Neuronal stem cell (in vitro differentiated cells): ENCODE results near the gene SRSF1.

Experiments
- DNase-seq: peaks from one replicate; pipeline ENCODE4 v3.0.0-alpha.2; 2013; ENCODE audit warnings: low spot score
- H2AFZ ChIP-seq: one replicate; pipeline ENCODE4 v1.6.1; 2013; ENCODE audit warnings: mild to moderate bottlenecking, low read length, inconsistent platforms
- H2AK5ac ChIP-seq: 2 replicates; pipeline ENCODE4 v1.6.1; 2013; ENCODE audit warnings: low read depth, mild to moderate bottlenecking, inconsistent platforms, low read length, moderate library complexity, mixed read lengths
- H2BK120ac ChIP-seq: 2 replicates; pipeline ENCODE4 v1.6.1; 2013; ENCODE audit warnings: low read depth, mild to moderate bottlenecking, inconsistent platforms, low read length, moderate library complexity, mixed read lengths
- H2BK12ac ChIP-seq: one replicate; pipeline ENCODE4 v1.6.1; 2013; ENCODE audit warnings: low read length, inconsistent platforms
- H2BK15ac ChIP-seq: 2 replicates; pipeline ENCODE4 v1.6.1; 2013; ENCODE audit warnings: mild to moderate bottlenecking, low read length, inconsistent platforms, mixed read lengths
- H2BK5ac ChIP-seq: one replicate; pipeline ENCODE4 v1.6.1; 2013; ENCODE audit warnings: inconsistent platforms, mild to moderate bottlenecking, low read length, moderate library complexity
- H3K14ac ChIP-seq: one replicate; pipeline ENCODE4 v1.6.1; 2013; ENCODE audit warnings: low read length, inconsistent platforms
- H3K18ac ChIP-seq: 2 replicates; pipeline ENCODE4 v1.6.1; 2013; ENCODE audit warnings: low read length, inconsistent platforms
- H3K23ac ChIP-seq: 2 replicates; pipeline ENCODE4 v1.6.1; 2013; ENCODE audit warnings: low read depth, mild to moderate bottlenecking, mixed read lengths, low read length, inconsistent platforms; ENCODE audit not compliant: poor library complexity
- H3K27ac ChIP-seq: replicated peaks from 3 replicates; pipeline ENCODE4 v1.5.1; 2013; ENCODE audit warnings: low read length, inconsistent platforms
- H3K27me3 ChIP-seq, 3 experiments: 2 replicates each; pipeline ENCODE4 v1.6.1; 2013; ENCODE audit warnings: low read length in 3 of 3, mild to moderate bottlenecking in 2 of 3, inconsistent platforms in 1 of 3, low read depth in 1 of 3, mixed read lengths in 1 of 3, moderate library complexity in 1 of 3; ENCODE audit not compliant: control insufficient read depth in 3 of 3, insufficient read depth in 3 of 3
- H3K36me3 ChIP-seq, 2 donors: replicated peaks in 1 of 2; 2 replicates each; pipeline ENCODE4 v1.6.1; 2013; ENCODE audit warnings: low read length in 2 of 2; ENCODE audit not compliant: control insufficient read depth in 2 of 2, insufficient read depth in 2 of 2
- H3K4ac ChIP-seq: 2 replicates; pipeline ENCODE4 v1.6.1; 2013; ENCODE audit warnings: inconsistent platforms, mild to moderate bottlenecking, low read length, moderate library complexity
- H3K4me1 ChIP-seq, 2 donors: 1 replicate in 1 of 2; 2 replicates in 1 of 2; pipeline ENCODE4 v1.6.1; 2013; ENCODE audit warnings: low read length in 2 of 2, low read depth in 1 of 2; ENCODE audit not compliant: control insufficient read depth in 2 of 2, insufficient read depth in 1 of 2
- H3K4me2 ChIP-seq: one replicate; pipeline ENCODE4 v1.6.1; 2013; ENCODE audit warnings: mild to moderate bottlenecking, low read length, inconsistent platforms; ENCODE audit not compliant: insufficient read depth, poor library complexity, severe bottlenecking
- H3K4me3 ChIP-seq, 2 donors: 2 replicates each; pipeline ENCODE4 v1.5.1; 2013; ENCODE audit warnings: low read length in 2 of 2, mild to moderate bottlenecking in 2 of 2, inconsistent platforms in 1 of 2, moderate library complexity in 1 of 2
- H3K79me1 ChIP-seq: one replicate; pipeline ENCODE4 v1.6.1; 2013; ENCODE audit warnings: low read depth, mild to moderate bottlenecking, inconsistent platforms, low read length, moderate library complexity
- H3K9ac ChIP-seq: one replicate; pipeline ENCODE4 v1.6.1; 2013; ENCODE audit warnings: mild to moderate bottlenecking, low read depth, low read length, inconsistent platforms; ENCODE audit not compliant: poor library complexity
- H3K9me3 ChIP-seq, 2 donors: replicated peaks in 1 of 2; 2 replicates each; pipeline versions ENCODE3 to v1.6.1; 2013; ENCODE audit warnings: low read length in 2 of 2, mild to moderate bottlenecking in 2 of 2, inconsistent platforms in 1 of 2, low read depth in 1 of 2, mixed read lengths in 1 of 2, moderate library complexity in 1 of 2; ENCODE audit not compliant: control insufficient read depth in 2 of 2, insufficient read depth in 1 of 2
- H4K8ac ChIP-seq: one replicate; pipeline ENCODE4 v1.6.1; 2013; ENCODE audit warnings: low read depth, mild to moderate bottlenecking, inconsistent platforms, low read length, moderate library complexity
- H4K91ac ChIP-seq: one replicate; pipeline ENCODE4 v1.6.1; 2013; ENCODE audit warnings: low read length, low read depth, mild to moderate bottlenecking, inconsistent platforms; ENCODE audit not compliant: poor library complexity
- WGBS, 2 donors: extraction: QIAGEN DNeasy Blood & Tissue Kit; methylation state at CpG; one replicate each; pipeline ENCODE4 v1.1.7; 2013; ENCODE audit warnings: missing lambda C conversion rate in 2 of 2, mixed read lengths in 1 of 2; ENCODE audit not compliant: insufficient read length in 2 of 2, insufficient replicate concordance in 1 of 2; ENCODE audit errors: extremely low coverage in 2 of 2; 5-methylcytosine and 5-hydroxymethylcytosine counted together

SRSF1 gene

GRCh38 chr17:57993471-57994365 lies 13.3 kb downstream of the SRSF1 start:
- no CpG with 5 or more reads among the region's 3 CpGs for WGBS, 2 donors

GRCh38 chr17:57991537-57991936 lies 15.5 kb downstream of the SRSF1 start:
- no peaks in the 10 kb centered on the region for H3K27me3 ChIP-seq
- no peak overlapping the region for H3K23ac ChIP-seq
- H3K27ac ChIP-seq = no peak overlapping the region
- no peaks in the 10 kb centered on the region for H3K9me3 ChIP-seq
- no peak overlapping the region for H2BK5ac ChIP-seq
- H2BK120ac ChIP-seq = no peak overlapping the region
- H2AK5ac ChIP-seq = no peak overlapping the region
- H2BK12ac ChIP-seq = no peak overlapping the region
- H4K8ac ChIP-seq = no peak overlapping the region
- no peak overlapping the region for H3K14ac ChIP-seq
- no peak overlapping the region for H3K9ac ChIP-seq
- no peak for DNase-seq
- H2AFZ ChIP-seq = no peak overlapping the region
- H3K79me1 ChIP-seq = no peaks in the 10 kb centered on the region
- H2BK15ac ChIP-seq = no peak overlapping the region
- no peak overlapping the region for H3K4ac ChIP-seq
- no peak overlapping the region for H3K4me3 ChIP-seq
- H3K4me1 ChIP-seq = peaks cover 17 to 48% of the 10 kb centered on the region in 2 donors
- H3K4me2 ChIP-seq = no peak overlapping the region
- peaks cover 0 to 2% of the 10 kb centered on the region in 2 donors for H3K36me3 ChIP-seq
- H4K91ac ChIP-seq = no peak overlapping the region
- no peak overlapping the region for H3K18ac ChIP-seq

More at GRCh38 chr17:57993471-57994365, 13.3 kb downstream of the SRSF1 start:
- H3K4me1 ChIP-seq = peaks cover 15 to 45% of the 10 kb centered on the region in 2 donors
- no peak overlapping the region for H2BK5ac ChIP-seq
- H3K14ac ChIP-seq = no peak overlapping the region
- H3K18ac ChIP-seq = no peak overlapping the region
- H2BK12ac ChIP-seq = no peak overlapping the region
- no peak overlapping the region for H4K91ac ChIP-seq
- no peak overlapping the region for H4K8ac ChIP-seq
- no peak overlapping the region for H2BK120ac ChIP-seq
- peaks cover 0 to 23% of the 10 kb centered on the region in 2 donors for H3K36me3 ChIP-seq
- H3K27ac ChIP-seq = peak overlapping the region; percentile 79
- no peak overlapping the region for H2AK5ac ChIP-seq
- H3K9ac ChIP-seq = no peak overlapping the region
- H2BK15ac ChIP-seq = no peak overlapping the region
- H3K4ac ChIP-seq = no peak overlapping the region
- H3K23ac ChIP-seq = no peak overlapping the region
- peak; percentile 60 for DNase-seq
- H3K79me1 ChIP-seq = no peaks in the 10 kb centered on the region
- H3K27me3 ChIP-seq = no peaks in the 10 kb centered on the region
- H3K4me2 ChIP-seq = no peak overlapping the region
- no peak overlapping the region for H3K4me3 ChIP-seq
- H2AFZ ChIP-seq = no peak overlapping the region
- no peaks in the 10 kb centered on the region for H3K9me3 ChIP-seq

- Histone ChIP-seq H4K8ac (no peak overlapping the region), H3K27me3 (no peaks in the 10 kb centered on the region), H2AFZ (no peak overlapping the region), H3K36me3 (peaks cover 0 to 2% of the 10 kb centered on the region in 2 donors), H3K9ac (no peak overlapping the region), H3K4me1 (peaks cover 19 to 47% of the 10 kb centered on the region in 2 donors), H3K23ac (no peak overlapping the region), H2BK15ac (no peak overlapping the region), H2AK5ac (no peak overlapping the region), H4K91ac (no peak overlapping the region), H3K27ac (no peak overlapping the region), H2BK5ac (no peak overlapping the region), H2BK120ac (no peak overlapping the region), H3K9me3 (no peaks in the 10 kb centered on the region), H3K18ac (no peak overlapping the region), H3K14ac (no peak overlapping the region), H3K4ac (no peak overlapping the region), H3K4me2 (no peak overlapping the region), H3K79me1 (no peaks in the 10 kb centered on the region), H2BK12ac (no peak overlapping the region), H3K4me3 (no peak overlapping the region)
- WGBS, 2 donors = no CpG with 5 or more reads among the region's 2 CpGs
- DNase-seq = no peak
Measured at GRCh38 chr17:57990037-57990436, 17.0 kb downstream of the SRSF1 start.
